CD4-positive, alpha-beta memory T cell (primary cell): Measurements from ENCODE around the gene DNER. TPM values are rescaled to one million over a fixed set of nuclear protein-coding genes. Genes with fewer than 3 reads are reported as not detected.

Source experiments
- CTCF ChIA-PET: fragments of 350-600 bp; sonication (Branson Sonifier 250); formaldehyde crosslinking; loops from one replicate; lab custom pipeline; 2021; ENCODE audit warnings: inconsistent platforms; ENCODE audit not compliant: partially characterized antibody; lab: Charles Lee
- POLR2A ChIA-PET: fragments of 350-600 bp; sonication (Branson Sonifier 250); formaldehyde crosslinking; loops from one replicate; lab custom pipeline; 2021; ENCODE audit not compliant: partially characterized antibody; lab: Charles Lee
- DNase-seq, 5 donors: peaks; one replicate each; pipeline versions ENCODE4 v3.0.0 to v3.0.0-alpha.2; 2020 to 2022; ENCODE audit warnings: mixed read lengths in 1 of 5
- H3K27ac ChIP-seq: one replicate; pipeline ENCODE4 v1.7.0; 2013; ENCODE audit warnings: low read depth, low read length
- H3K27me3 ChIP-seq: 2 replicates; pipeline ENCODE4 v1.7.0; 2013; ENCODE audit warnings: mild to moderate bottlenecking, low read length, moderate library complexity; ENCODE audit not compliant: insufficient read depth
- H3K36me3 ChIP-seq: 2 replicates; pipeline ENCODE4 v1.7.0; 2013; ENCODE audit warnings: mild to moderate bottlenecking, low read length, moderate library complexity; ENCODE audit not compliant: insufficient read depth
- H3K4me1 ChIP-seq: 2 replicates; pipeline ENCODE4 v1.7.0; 2013; ENCODE audit warnings: mild to moderate bottlenecking, low read length, moderate library complexity; ENCODE audit not compliant: insufficient read depth
- H3K4me3 ChIP-seq, 2 donors: one replicate each; pipeline ENCODE4 v1.7.0; 2013; ENCODE audit warnings: low read length in 2 of 2, mild to moderate bottlenecking in 1 of 2
- H3K9me3 ChIP-seq, 2 donors: one replicate each; pipeline ENCODE4 v1.7.0; 2013; ENCODE audit warnings: low read length in 2 of 2, control low read depth in 1 of 2; ENCODE audit not compliant: control insufficient read depth in 1 of 2
- H3K27ac Mint-ChIP-seq, 7 donors: one replicate each; pipeline ENCODE4 v1.8.0; 2020 to 2021; ENCODE audit warnings: mixed read lengths in 7 of 7, mild to moderate bottlenecking in 6 of 7, inconsistent platforms in 3 of 7, moderate library complexity in 3 of 7
- H3K27me3 Mint-ChIP-seq, 2 donors: one replicate each; pipeline ENCODE4 v1.8.0; 2020 to 2021; ENCODE audit warnings: mixed read lengths in 2 of 2
- H3K36me3 Mint-ChIP-seq, 2 donors: one replicate each; pipeline ENCODE4 v1.8.0; 2020 to 2021; ENCODE audit warnings: mixed read lengths in 2 of 2, inconsistent platforms in 1 of 2, mild to moderate bottlenecking in 1 of 2
- H3K4me1 Mint-ChIP-seq, 4 donors: one replicate each; pipeline ENCODE4 v1.8.0; 2020 to 2021; ENCODE audit warnings: mixed read lengths in 4 of 4, mild to moderate bottlenecking in 1 of 4
- H3K4me3 Mint-ChIP-seq, 8 donors: one replicate each; pipeline ENCODE4 v1.8.0; 2020 to 2021; ENCODE audit warnings: mixed read lengths in 8 of 8, mild to moderate bottlenecking in 7 of 8, moderate library complexity in 6 of 8, inconsistent platforms in 3 of 8
- H3K9me3 Mint-ChIP-seq, 8 donors: one replicate each; pipeline ENCODE4 v1.8.0; 2020 to 2021; ENCODE audit warnings: mixed read lengths in 8 of 8, mild to moderate bottlenecking in 5 of 8, inconsistent platforms in 3 of 8, moderate library complexity in 1 of 8
- intact Hi-C: fragments of 100-400 bp; cut with micrococcal nuclease; formaldehyde crosslinking; loops from one replicate; pipeline ENCODE4 v1.15.1; 2023
- polyA plus RNA-seq, 2 donors: library from polyadenylated mRNA; unstranded; fragments of 300-500 nt; fragmentation: Illumina TruSeq; gene quantifications; one replicate each; pipeline ENCODE4 v1.2.3, GENCODE V29; 2021
- total RNA-seq, 2 experiments: library from RNA; stranded (reverse); gene quantifications; one replicate each; pipeline ENCODE4 v1.2.3, GENCODE V29; 2021

The DNER gene
- total and polyA plus RNA-seq, 4 experiments from 2014 or later = not detected

GRCh38 chr2:229611360-229611759, 103.0 kb downstream of the DNER start:
- Histone ChIP-seq H3K4me1 (no peaks in the 10 kb centered on the region), H3K27ac (no peak overlapping the region), H3K36me3 (no peaks in the 10 kb centered on the region), H3K27me3 (no peaks in the 10 kb centered on the region), H3K9me3 (no peaks in the 10 kb centered on the region), H3K4me3 (no peak overlapping the region)
- intact Hi-C loops = no loop called here
- CTCF ChIA-PET = no interaction called here
- Mint-ChIP-seq H3K27me3 (peaks cover 1% of the 10 kb centered on the region in 2 donors), H3K36me3 (no peaks in the 10 kb centered on the region), H3K9me3 (peaks cover 0 to 1% (median 0%) of the 10 kb centered on the region in 8 donors), H3K27ac (no peak overlapping the region), H3K4me3 (no peak overlapping the region), H3K4me1 (no peaks in the 10 kb centered on the region)
- DNase-seq = no peak
- POLR2A ChIA-PET = no interaction called here

- intact Hi-C loops = no loop called here
- H3K27ac Mint-ChIP-seq = no peak overlapping the region
- CTCF ChIA-PET = no interaction called here
Observed at GRCh38 chr2:229610872-229611271, 103.5 kb downstream of the DNER start.

GRCh38 chr2:229610333-229610732, 104.0 kb downstream of the DNER start:
- ChIA-PET CTCF (no interaction called here), POLR2A (no interaction called here)
- DNase-seq = no peak
- no peak overlapping the region for H3K27ac Mint-ChIP-seq
- peaks cover 1% of the 10 kb centered on the region in 2 donors for H3K27me3 Mint-ChIP-seq
- no peaks in the 10 kb centered on the region for H3K27me3 ChIP-seq
- H3K9me3 Mint-ChIP-seq = peaks cover 0 to 1% (median 0%) of the 10 kb centered on the region in 8 donors
- intact Hi-C loops = no loop called here
- no peaks in the 10 kb centered on the region for H3K36me3 Mint-ChIP-seq
- H3K4me1 Mint-ChIP-seq = no peaks in the 10 kb centered on the region
- H3K4me3 Mint-ChIP-seq = no peak overlapping the region
- no peak overlapping the region for H3K4me3 ChIP-seq
- H3K9me3 ChIP-seq = no peaks in the 10 kb centered on the region
- no peak overlapping the region for H3K27ac ChIP-seq
- H3K36me3 ChIP-seq = no peaks in the 10 kb centered on the region
- H3K4me1 ChIP-seq = no peaks in the 10 kb centered on the region

More at GRCh38 chr2:229610872-229611271, 103.5 kb downstream of the DNER start:
- peaks cover 0 to 1% (median 0%) of the 10 kb centered on the region in 8 donors for H3K9me3 Mint-ChIP-seq
- H3K4me3 ChIP-seq = no peak overlapping the region
- no peaks in the 10 kb centered on the region for H3K4me1 Mint-ChIP-seq
- POLR2A ChIA-PET = no interaction called here
- H3K4me3 Mint-ChIP-seq = no peak overlapping the region
- H3K27me3 Mint-ChIP-seq = peaks cover 1% of the 10 kb centered on the region in 2 donors
- no peak for DNase-seq
- H3K27me3 ChIP-seq = no peaks in the 10 kb centered on the region
- H3K27ac ChIP-seq = no peak overlapping the region
- H3K9me3 ChIP-seq = no peaks in the 10 kb centered on the region
- H3K4me1 ChIP-seq = no peaks in the 10 kb centered on the region
- no peaks in the 10 kb centered on the region for H3K36me3 Mint-ChIP-seq
- no peaks in the 10 kb centered on the region for H3K36me3 ChIP-seq

- H3K27ac ChIP-seq = no peak overlapping the region
- no peak for DNase-seq
- Mint-ChIP-seq H3K27me3 (peaks cover 21 to 22% of the 10 kb centered on the region in 2 donors), H3K27ac (no peak overlapping the region), H3K4me1 (no peaks in the 10 kb centered on the region), H3K9me3 (peaks cover 0 to 1% (median 0%) of the 10 kb centered on the region in 8 donors), H3K36me3 (no peaks in the 10 kb centered on the region), H3K4me3 (no peak overlapping the region)
- no peaks in the 10 kb centered on the region for H3K4me1 ChIP-seq
- H3K9me3 ChIP-seq = no peaks in the 10 kb centered on the region
- no peaks in the 10 kb centered on the region for H3K36me3 ChIP-seq
- H3K27me3 ChIP-seq = no peaks in the 10 kb centered on the region
- intact Hi-C loops = no loop called here
- H3K4me3 ChIP-seq = no peak overlapping the region
- POLR2A ChIA-PET = no interaction called here
- CTCF ChIA-PET = no interaction called here
Observed at GRCh38 chr2:229601936-229602335, 112.4 kb downstream of the DNER start.

GRCh38 chr2:229601396-229601795, 113.0 kb downstream of the DNER start:
- H3K27me3 ChIP-seq = no peaks in the 10 kb centered on the region
- Mint-ChIP-seq H3K27ac (no peak overlapping the region), H3K9me3 (no peaks in the 10 kb centered on the region), H3K4me3 (no peak overlapping the region), H3K36me3 (no peaks in the 10 kb centered on the region), H3K27me3 (peaks cover 21 to 22% of the 10 kb centered on the region in 2 donors), H3K4me1 (no peaks in the 10 kb centered on the region)
- no peak overlapping the region for H3K27ac ChIP-seq
- H3K4me1 ChIP-seq = no peaks in the 10 kb centered on the region
- H3K4me3 ChIP-seq = no peak overlapping the region
- CTCF ChIA-PET = no interaction called here
- DNase-seq = no peak
- intact Hi-C loops = no loop called here
- POLR2A ChIA-PET = no interaction called here
- H3K36me3 ChIP-seq = no peaks in the 10 kb centered on the region
- H3K9me3 ChIP-seq = no peaks in the 10 kb centered on the region

- intact Hi-C loops = no loop called here
- no peak for DNase-seq
- Mint-ChIP-seq H3K9me3 (no peaks in the 10 kb centered on the region), H3K4me3 (no peak overlapping the region), H3K27ac (no peak overlapping the region), H3K4me1 (no peaks in the 10 kb centered on the region), H3K36me3 (no peaks in the 10 kb centered on the region), H3K27me3 (peaks cover 14 to 26% of the 10 kb centered on the region in 2 donors)
- Histone ChIP-seq H3K4me3 (no peak overlapping the region), H3K27ac (no peak overlapping the region), H3K27me3 (no peaks in the 10 kb centered on the region), H3K9me3 (no peaks in the 10 kb centered on the region), H3K36me3 (no peaks in the 10 kb centered on the region), H3K4me1 (no peaks in the 10 kb centered on the region)
- POLR2A ChIA-PET = no interaction called here
- CTCF ChIA-PET = no interaction called here
Observed at GRCh38 chr2:229598227-229598626, 116.1 kb downstream of the DNER start.

GRCh38 chr2:229596796-229597195, 117.6 kb downstream of the DNER start:
- H3K4me1 Mint-ChIP-seq = no peaks in the 10 kb centered on the region
- intact Hi-C loops = no loop called here
- H3K27ac Mint-ChIP-seq = no peak overlapping the region
- H3K36me3 Mint-ChIP-seq = no peaks in the 10 kb centered on the region
- ChIA-PET CTCF (interaction anchor here (1.6 kb wide), 1 partner anchor 9 kb away, joined by 4 read pairs; no protein-coding TSS in a partner anchor), POLR2A (no interaction called here)
- Histone ChIP-seq H3K4me3 (no peak overlapping the region), H3K27me3 (no peaks in the 10 kb centered on the region), H3K27ac (no peak overlapping the region), H3K4me1 (no peaks in the 10 kb centered on the region), H3K9me3 (no peaks in the 10 kb centered on the region), H3K36me3 (no peaks in the 10 kb centered on the region)
- H3K4me3 Mint-ChIP-seq = no peak overlapping the region
- no peak for DNase-seq
- no peaks in the 10 kb centered on the region for H3K9me3 Mint-ChIP-seq
- H3K27me3 Mint-ChIP-seq = peaks cover 12 to 22% of the 10 kb centered on the region in 2 donors

GRCh38 chr2:229591611-229592010, 122.7 kb downstream of the DNER start:
- Histone ChIP-seq H3K36me3 (no peaks in the 10 kb centered on the region), H3K4me1 (no peaks in the 10 kb centered on the region), H3K9me3 (no peaks in the 10 kb centered on the region), H3K4me3 (no peak overlapping the region), H3K27ac (no peak overlapping the region), H3K27me3 (no peaks in the 10 kb centered on the region)
- H3K9me3 Mint-ChIP-seq = peaks cover 0 to 3% (median 0%) of the 10 kb centered on the region in 8 donors
- H3K4me3 Mint-ChIP-seq = no peak overlapping the region
- H3K4me1 Mint-ChIP-seq = peaks cover 0 to 2% (median under 1%) of the 10 kb centered on the region in 4 donors
- H3K27ac Mint-ChIP-seq = peak overlapping the region in 1 of 7 donors; percentile 57
- POLR2A ChIA-PET = no interaction called here
- CTCF ChIA-PET = no interaction called here
- DNase-seq = no peak
- H3K36me3 Mint-ChIP-seq = no peaks in the 10 kb centered on the region
- intact Hi-C loops = no loop called here
- H3K27me3 Mint-ChIP-seq = peaks cover 5 to 8% of the 10 kb centered on the region in 2 donors
